A673 (cell line): ENCODE data around the gene KCNH8. TPM values are rescaled to one million over a fixed set of nuclear protein-coding genes. Genes with fewer than 3 reads are reported as not detected.

Source experiments
- BruUV-seq: library from RNA; stranded (reverse); fragments of 400-500 nt; replicated peaks from 2 replicates; lab custom pipeline; 2021; lab: Mats Ljungman, UMichigan
- CTCF ChIA-PET: fragments of 300-600 bp; sonication (Branson Sonifier 250); formaldehyde crosslinking; loops from one replicate; lab custom pipeline; 2022; ENCODE audit warnings: antibody characterized with exemption; lab: Charles Lee
- POLR2A ChIA-PET: fragments of 300-600 bp; sonication (Branson Sonifier 250); formaldehyde crosslinking; loops from one replicate; lab custom pipeline; 2022; ENCODE audit warnings: antibody characterized with exemption; ENCODE audit not compliant: low non-redundant PET; lab: Charles Lee
- DNase-seq: peaks from one replicate; pipeline ENCODE4 v3.0.0-alpha.2; 2015; ENCODE audit warnings: low spot score
- H3K27ac ChIP-seq: fragments of 200-600 bp; sonication (generic); 2 replicates; pipeline ENCODE4 v1.5.1; 2016; ENCODE audit warnings: mixed run types, low read depth, mild to moderate bottlenecking, mixed read lengths, antibody characterized with exemption, low read length; ENCODE audit not compliant: poor library complexity, severe bottlenecking
- H3K27me3 ChIP-seq: fragments of 200-600 bp; sonication (generic); replicated peaks from 2 replicates; pipeline ENCODE4 v1.6.1; 2017; ENCODE audit warnings: mixed run types, low read depth, mild to moderate bottlenecking, mixed read lengths, antibody characterized with exemption, low read length; ENCODE audit not compliant: insufficient read depth, poor library complexity
- H3K36me3 ChIP-seq: fragments of 200-600 bp; sonication (generic); 2 replicates; pipeline ENCODE4 v1.6.1; 2016; ENCODE audit warnings: mixed run types, mild to moderate bottlenecking, mixed read lengths, antibody characterized with exemption, low read length; ENCODE audit not compliant: insufficient read depth, poor library complexity, severe bottlenecking
- H3K4me1 ChIP-seq: fragments of 200-600 bp; sonication (generic); 2 replicates; pipeline ENCODE4 v1.6.1; 2017; ENCODE audit warnings: mixed run types, mild to moderate bottlenecking, mixed read lengths, antibody characterized with exemption, low read length; ENCODE audit not compliant: insufficient read depth, poor library complexity, severe bottlenecking
- H3K4me3 ChIP-seq: fragments of 200-600 bp; sonication (generic); 2 replicates; pipeline ENCODE4 v1.5.1; 2016; ENCODE audit warnings: low read depth, mixed run types, mild to moderate bottlenecking, mixed read lengths, low read length; ENCODE audit not compliant: poor library complexity, severe bottlenecking
- H3K9me3 ChIP-seq: fragments of 200-600 bp; sonication (generic); 2 replicates; pipeline ENCODE4 v1.6.1; 2016; ENCODE audit warnings: mixed run types, low read depth, mild to moderate bottlenecking, mixed read lengths, antibody characterized with exemption, low read length; ENCODE audit not compliant: poor library complexity, severe bottlenecking
- EZH2 ChIP-seq: fragments of 200-600 bp; sonication (generic); IDR thresholded peaks from 2 replicates; pipeline ENCODE4 v1.6.1; 2017; ENCODE audit warnings: borderline replicate concordance, low read depth, mild to moderate bottlenecking, mixed read lengths, antibody characterized with exemption, low read length; ENCODE audit not compliant: poor library complexity, severe bottlenecking
- intact Hi-C: fragments of 100-400 bp; cut with micrococcal nuclease; formaldehyde crosslinking; loops from one replicate; pipeline ENCODE4 v1.10.0; 2022; ENCODE audit not compliant: unreplicated experiment
- total RNA-seq: library from RNA; stranded (reverse); gene quantifications from 2 replicates; pipeline ENCODE4 v1.2.3, GENCODE V29; 2021
- TF ChIP-seq, protein P1 (sequence below): fragments of 300-800, 200-600 bp; sonication (generic); conservative IDR thresholded peaks from 2 replicates; pipeline ENCODE4 v1.5.1; 2017; ENCODE audit warnings: low read depth, mild to moderate bottlenecking, antibody characterized with exemption, low read length, moderate library complexity, mixed read lengths

KCNH8 gene
- total RNA-seq, 1 experiment from 2014 or later: not detected

DNA sequence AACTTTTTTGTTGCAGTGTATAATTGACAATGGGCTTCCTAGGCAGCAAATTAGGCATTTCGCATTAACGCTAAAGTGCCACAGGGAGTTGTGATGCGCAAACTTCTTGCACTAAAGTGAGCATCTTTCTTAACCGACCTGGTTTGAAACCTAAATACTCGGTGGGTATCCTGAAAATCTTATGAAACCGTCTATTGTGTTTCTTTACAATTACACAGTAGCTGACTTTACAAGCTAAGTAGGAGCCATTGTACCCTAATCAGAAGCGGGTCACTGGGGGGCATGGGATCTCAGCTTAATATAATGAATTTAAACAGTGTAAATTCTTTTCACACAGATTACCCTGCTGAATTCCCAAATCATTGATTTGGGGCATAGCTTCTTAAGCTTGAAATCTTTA is 328.0 kb downstream of the KCNH8 start:
- TF ChIP-seq EZH2: no peak
- TF ChIP-seq, protein P1, sequence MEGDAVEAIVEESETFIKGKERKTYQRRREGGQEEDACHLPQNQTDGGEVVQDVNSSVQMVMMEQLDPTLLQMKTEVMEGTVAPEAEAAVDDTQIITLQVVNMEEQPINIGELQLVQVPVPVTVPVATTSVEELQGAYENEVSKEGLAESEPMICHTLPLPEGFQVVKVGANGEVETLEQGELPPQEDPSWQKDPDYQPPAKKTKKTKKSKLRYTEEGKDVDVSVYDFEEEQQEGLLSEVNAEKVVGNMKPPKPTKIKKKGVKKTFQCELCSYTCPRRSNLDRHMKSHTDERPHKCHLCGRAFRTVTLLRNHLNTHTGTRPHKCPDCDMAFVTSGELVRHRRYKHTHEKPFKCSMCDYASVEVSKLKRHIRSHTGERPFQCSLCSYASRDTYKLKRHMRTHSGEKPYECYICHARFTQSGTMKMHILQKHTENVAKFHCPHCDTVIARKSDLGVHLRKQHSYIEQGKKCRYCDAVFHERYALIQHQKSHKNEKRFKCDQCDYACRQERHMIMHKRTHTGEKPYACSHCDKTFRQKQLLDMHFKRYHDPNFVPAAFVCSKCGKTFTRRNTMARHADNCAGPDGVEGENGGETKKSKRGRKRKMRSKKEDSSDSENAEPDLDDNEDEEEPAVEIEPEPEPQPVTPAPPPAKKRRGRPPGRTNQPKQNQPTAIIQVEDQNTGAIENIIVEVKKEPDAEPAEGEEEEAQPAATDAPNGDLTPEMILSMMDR: no peak
- Histone ChIP-seq H3K9me3 (no peaks in the 10 kb centered on the region), H3K27ac (no peak overlapping the region), H3K4me3 (no peak overlapping the region), H3K36me3 (no peaks in the 10 kb centered on the region), H3K27me3 (no peaks in the 10 kb centered on the region), H3K4me1 (no peaks in the 10 kb centered on the region)
- POLR2A ChIA-PET: no interaction called here
- no peak for DNase-seq
- CTCF ChIA-PET: no interaction called here
- intact Hi-C loops: no loop called here
- no TSS peak for BruUV-seq

DNA sequence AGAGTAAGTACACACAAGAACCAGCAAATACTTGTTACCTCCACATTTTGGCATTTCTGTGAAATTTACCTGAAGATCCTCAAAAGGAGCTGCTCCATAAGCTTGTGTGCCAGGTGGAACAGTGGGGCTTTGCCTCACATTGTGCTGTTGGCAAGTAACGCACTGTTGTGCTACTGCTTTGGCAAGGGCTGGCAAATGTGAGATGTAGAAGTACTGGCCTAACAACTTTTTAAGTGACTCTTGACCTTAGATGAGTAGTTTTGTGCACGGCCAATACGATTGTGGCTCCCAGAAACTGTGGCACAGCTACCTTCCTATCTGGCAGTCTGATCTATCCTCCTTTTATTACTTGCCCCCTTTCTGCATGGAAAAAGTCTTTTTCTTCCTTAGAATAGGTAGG is 337.0 kb downstream of the KCNH8 start:
- TF ChIP-seq, protein P1: no peak
- TF ChIP-seq EZH2: no peak
- no peaks in the 10 kb centered on the region for H3K36me3 ChIP-seq
- intact Hi-C loops: no loop called here
- no peak overlapping the region for H3K4me3 ChIP-seq
- CTCF ChIA-PET: no interaction called here
- H3K9me3 ChIP-seq: no peaks in the 10 kb centered on the region
- no peaks in the 10 kb centered on the region for H3K27me3 ChIP-seq
- no peaks in the 10 kb centered on the region for H3K4me1 ChIP-seq
- POLR2A ChIA-PET: no interaction called here
- DNase-seq: no peak
- H3K27ac ChIP-seq: no peak overlapping the region
- no TSS peak for BruUV-seq

DNA sequence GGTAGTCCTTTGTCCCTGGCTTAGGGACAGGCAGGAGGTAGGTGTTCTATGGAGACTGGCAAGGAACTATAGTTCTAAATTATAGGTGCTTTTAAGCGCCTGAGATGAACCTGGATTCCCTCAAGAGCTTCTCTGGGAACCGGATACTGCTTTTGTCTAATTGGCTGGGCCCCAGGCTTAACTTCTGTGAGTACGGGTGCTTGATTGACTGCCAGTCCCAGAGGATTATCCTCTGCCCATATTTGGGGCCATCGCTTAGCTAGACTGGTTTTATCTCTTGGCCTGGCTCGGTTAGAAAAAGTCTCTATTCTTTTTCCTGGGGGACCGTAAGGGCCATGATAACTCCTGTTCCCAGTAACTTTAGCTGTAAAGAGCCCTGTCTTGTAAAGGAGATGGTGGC is 339.1 kb downstream of the KCNH8 start:
- DNase-seq: no peak
- ChIA-PET CTCF (no interaction called here), POLR2A (no interaction called here)
- intact Hi-C loops: no loop called here
- no peaks in the 10 kb centered on the region for H3K4me1 ChIP-seq
- H3K4me3 ChIP-seq: no peak overlapping the region
- no TSS peak for BruUV-seq
- H3K27me3 ChIP-seq: no peaks in the 10 kb centered on the region
- no peak overlapping the region for H3K27ac ChIP-seq
- H3K9me3 ChIP-seq: no peaks in the 10 kb centered on the region
- TF ChIP-seq, protein P1: no peak
- no peak for TF ChIP-seq EZH2
- H3K36me3 ChIP-seq: no peaks in the 10 kb centered on the region
